SK-N-SH (cell line): ENCODE data around the gene RGS6.

Experiments
- EP300 ChIP-seq, 2 experiments: IDR thresholded peaks; 2 replicates each; pipeline versions ENCODE4 v1.4.0 to v1.6.1; 2012; ENCODE audit warnings: borderline replicate concordance in 1 of 2, low read depth in 1 of 2, low read length in 1 of 2
- EZH2phosphoT487 ChIP-seq: fragments of 200-600 bp; sonication (generic); IDR thresholded peaks from 2 replicates; pipeline ENCODE4 v1.6.1; 2017; ENCODE audit warnings: low read depth, mixed run types, mild to moderate bottlenecking, antibody characterized with exemption, moderate library complexity, borderline replicate concordance
- MAX ChIP-seq: IDR thresholded peaks from 2 replicates; pipeline ENCODE4 v1.4.0; 2012; ENCODE audit warnings: low read depth
- MEF2A ChIP-seq: IDR thresholded peaks from 2 replicates; pipeline ENCODE4 v1.4.0; 2012; ENCODE audit warnings: low read depth, borderline replicate concordance
- RAD21 ChIP-seq: IDR thresholded peaks from 2 replicates; pipeline ENCODE4 v1.6.1; 2012; ENCODE audit warnings: mild to moderate bottlenecking, low read length
- RFX5 ChIP-seq: IDR thresholded peaks from 2 replicates; pipeline ENCODE4 v1.6.1; 2012; ENCODE audit warnings: mild to moderate bottlenecking, improper control_type of control experiment, low read length
- SMC3 ChIP-seq: IDR thresholded peaks from 2 replicates; pipeline ENCODE4 v1.6.1; 2012; ENCODE audit warnings: low read depth, low read length, improper control_type of control experiment
- TF ChIP-seq, protein P1 (sequence below): fragments of 200-600 bp; sonication (generic); IDR thresholded peaks from 2 replicates; pipeline ENCODE4 v1.6.1; 2017; ENCODE audit warnings: antibody characterized with exemption, mild to moderate bottlenecking, moderate library complexity
- TF ChIP-seq, protein P2 (sequence below): IDR thresholded peaks from 2 replicates; pipeline ENCODE4 v1.6.1; 2012; ENCODE audit warnings: mild to moderate bottlenecking, low read depth, low read length, moderate library complexity

- TF ChIP-seq, protein P1, sequence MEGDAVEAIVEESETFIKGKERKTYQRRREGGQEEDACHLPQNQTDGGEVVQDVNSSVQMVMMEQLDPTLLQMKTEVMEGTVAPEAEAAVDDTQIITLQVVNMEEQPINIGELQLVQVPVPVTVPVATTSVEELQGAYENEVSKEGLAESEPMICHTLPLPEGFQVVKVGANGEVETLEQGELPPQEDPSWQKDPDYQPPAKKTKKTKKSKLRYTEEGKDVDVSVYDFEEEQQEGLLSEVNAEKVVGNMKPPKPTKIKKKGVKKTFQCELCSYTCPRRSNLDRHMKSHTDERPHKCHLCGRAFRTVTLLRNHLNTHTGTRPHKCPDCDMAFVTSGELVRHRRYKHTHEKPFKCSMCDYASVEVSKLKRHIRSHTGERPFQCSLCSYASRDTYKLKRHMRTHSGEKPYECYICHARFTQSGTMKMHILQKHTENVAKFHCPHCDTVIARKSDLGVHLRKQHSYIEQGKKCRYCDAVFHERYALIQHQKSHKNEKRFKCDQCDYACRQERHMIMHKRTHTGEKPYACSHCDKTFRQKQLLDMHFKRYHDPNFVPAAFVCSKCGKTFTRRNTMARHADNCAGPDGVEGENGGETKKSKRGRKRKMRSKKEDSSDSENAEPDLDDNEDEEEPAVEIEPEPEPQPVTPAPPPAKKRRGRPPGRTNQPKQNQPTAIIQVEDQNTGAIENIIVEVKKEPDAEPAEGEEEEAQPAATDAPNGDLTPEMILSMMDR = no peak
- TF ChIP-seq EP300 (IDR thresholded peaks at IDR 0.05; ENCODE audit: borderline replicate concordance in 1 of 2, low read depth in 1 of 2, low read length in 1 of 2) = no peak
- TF ChIP-seq SMC3 = no peak
- TF ChIP-seq, protein P2, sequence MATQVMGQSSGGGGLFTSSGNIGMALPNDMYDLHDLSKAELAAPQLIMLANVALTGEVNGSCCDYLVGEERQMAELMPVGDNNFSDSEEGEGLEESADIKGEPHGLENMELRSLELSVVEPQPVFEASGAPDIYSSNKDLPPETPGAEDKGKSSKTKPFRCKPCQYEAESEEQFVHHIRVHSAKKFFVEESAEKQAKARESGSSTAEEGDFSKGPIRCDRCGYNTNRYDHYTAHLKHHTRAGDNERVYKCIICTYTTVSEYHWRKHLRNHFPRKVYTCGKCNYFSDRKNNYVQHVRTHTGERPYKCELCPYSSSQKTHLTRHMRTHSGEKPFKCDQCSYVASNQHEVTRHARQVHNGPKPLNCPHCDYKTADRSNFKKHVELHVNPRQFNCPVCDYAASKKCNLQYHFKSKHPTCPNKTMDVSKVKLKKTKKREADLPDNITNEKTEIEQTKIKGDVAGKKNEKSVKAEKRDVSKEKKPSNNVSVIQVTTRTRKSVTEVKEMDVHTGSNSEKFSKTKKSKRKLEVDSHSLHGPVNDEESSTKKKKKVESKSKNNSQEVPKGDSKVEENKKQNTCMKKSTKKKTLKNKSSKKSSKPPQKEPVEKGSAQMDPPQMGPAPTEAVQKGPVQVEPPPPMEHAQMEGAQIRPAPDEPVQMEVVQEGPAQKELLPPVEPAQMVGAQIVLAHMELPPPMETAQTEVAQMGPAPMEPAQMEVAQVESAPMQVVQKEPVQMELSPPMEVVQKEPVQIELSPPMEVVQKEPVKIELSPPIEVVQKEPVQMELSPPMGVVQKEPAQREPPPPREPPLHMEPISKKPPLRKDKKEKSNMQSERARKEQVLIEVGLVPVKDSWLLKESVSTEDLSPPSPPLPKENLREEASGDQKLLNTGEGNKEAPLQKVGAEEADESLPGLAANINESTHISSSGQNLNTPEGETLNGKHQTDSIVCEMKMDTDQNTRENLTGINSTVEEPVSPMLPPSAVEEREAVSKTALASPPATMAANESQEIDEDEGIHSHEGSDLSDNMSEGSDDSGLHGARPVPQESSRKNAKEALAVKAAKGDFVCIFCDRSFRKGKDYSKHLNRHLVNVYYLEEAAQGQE = no peak
- TF ChIP-seq RFX5 = no peak
- no peak for TF ChIP-seq EZH2phosphoT487
- no peak for TF ChIP-seq MEF2A
- no peak for TF ChIP-seq RAD21
- no peak for TF ChIP-seq MAX
These were observed 328.8 kb downstream of the RGS6 start for GRCh38 chr14:72261068-72261467.
